HCT116 (cell line): ENCODE measurements around the gene GPNMB. TPM values are rescaled to one million over a fixed set of nuclear protein-coding genes. Genes with fewer than 3 reads are reported as not detected.

ENCODE experiments used
- ATAC-seq: fragments of 200-7000 bp; cut with Tn5 transposase; 2 replicates; pipeline ENCODE4 v1.9.1; 2020; ENCODE audit warnings: mild to moderate bottlenecking, moderate library complexity
- BruUV-seq: library from RNA; stranded (reverse); fragments of 400-500 nt; replicated peaks from 2 replicates; lab custom pipeline; 2021; lab: Mats Ljungman, UMichigan
- CTCF ChIA-PET: fragments of 300-600 bp; sonication (Branson Sonifier 250); formaldehyde crosslinking; loops from one replicate; lab custom pipeline; 2021; ENCODE audit warnings: antibody characterized with exemption; lab: Charles Lee
- POLR2A ChIA-PET: fragments of 300-600, 350-600 bp; sonication (Branson Sonifier 250); formaldehyde crosslinking; loops from one replicate; lab custom pipeline; 2021; ENCODE audit warnings: antibody characterized with exemption; lab: Charles Lee
- RAD21 ChIA-PET, 2 experiments: fragments of 300-600 bp; sonication (Branson Sonifier 250); formaldehyde crosslinking; loops; one replicate each; lab custom pipeline; 2023; ENCODE audit warnings: low total read pairs in 2 of 2; ENCODE audit not compliant: uncharacterized antibody in 2 of 2, unreplicated experiment in 2 of 2, low non-redundant PET in 1 of 2; lab: Charles Lee
- DNase-seq: peaks from one replicate; pipeline ENCODE4 v3.0.0-alpha.2; 2010; ENCODE audit warnings: low read depth, low spot score
- H2AFZ ChIP-seq: fragments of 200-600 bp; shearing (Covaris generic), sonication (generic); 2 replicates; pipeline ENCODE4 v1.6.1; 2017; ENCODE audit warnings: low read depth, mixed run types, mixed read lengths, antibody characterized with exemption, low read length; ENCODE audit not compliant: poor library complexity, severe bottlenecking
- H3K27ac ChIP-seq: 2 replicates; pipeline ENCODE4 v1.5.1; 2012; ENCODE audit warnings: low read depth, low read length
- H3K27me3 ChIP-seq: fragments of 200-600 bp; sonication (generic); 2 replicates; pipeline ENCODE4 v1.6.1; 2016; ENCODE audit warnings: mixed run types, low read length, mixed read lengths; ENCODE audit not compliant: insufficient read depth
- H3K36me3 ChIP-seq, 2 experiments: fragments of 200-500 bp in 1 of 2; fragments of 200-600 bp in 1 of 2; sonication (Bioruptor generic) in 1 of 2; sonication (generic) in 1 of 2; 2 replicates each; pipeline versions ENCODE4 v1.5.1 to v1.6.1; 2014 to 2016; ENCODE audit warnings: low read length in 2 of 2, inconsistent platforms in 1 of 2, mixed read lengths in 1 of 2, mixed run types in 1 of 2; ENCODE audit not compliant: insufficient read depth in 2 of 2, control insufficient read depth in 1 of 2
- H3K4me1 ChIP-seq, 2 experiments: fragments of 200-600 bp in 1 of 2; sonication (generic) in 1 of 2; 2 replicates each; pipeline versions ENCODE4 v1.5.1 to v1.6.1; 2012 to 2017; ENCODE audit warnings: low read length in 2 of 2, inconsistent platforms in 1 of 2, mild to moderate bottlenecking in 1 of 2, mixed read lengths in 1 of 2, mixed run types in 1 of 2, moderate library complexity in 1 of 2; ENCODE audit not compliant: insufficient read depth in 2 of 2, control insufficient read depth in 1 of 2
- H3K4me2 ChIP-seq: fragments of 200-600 bp; sonication (generic); 2 replicates; pipeline ENCODE4 v1.6.1; 2017; ENCODE audit warnings: mixed run types, low read length, mixed read lengths
- H3K4me3 ChIP-seq, 2 experiments: fragments of 200-600 bp in 1 of 2; sonication (generic) in 1 of 2; replicated peaks in 1 of 2; 2 replicates each; pipeline ENCODE4 v1.5.1; 2011 to 2016; ENCODE audit warnings: low read length in 2 of 2, control low read depth in 1 of 2, low read depth in 1 of 2, mild to moderate bottlenecking in 1 of 2, mixed read lengths in 1 of 2, mixed run types in 1 of 2
- H3K79me2 ChIP-seq: fragments of 200-600 bp; sonication (generic); 2 replicates; pipeline ENCODE4 v1.6.1; 2017; ENCODE audit warnings: mild to moderate bottlenecking, mixed run types, low read length, moderate library complexity, mixed read lengths; ENCODE audit not compliant: insufficient read depth
- H3K9ac ChIP-seq: fragments of 200-600 bp; sonication (generic); 2 replicates; pipeline ENCODE4 v1.6.1; 2016; ENCODE audit warnings: low read length, mixed read lengths
- H3K9me2 ChIP-seq: fragments of 200-600 bp; sonication (generic), shearing (Covaris generic); 2 replicates; pipeline ENCODE4 v1.6.1; 2017; ENCODE audit warnings: mixed run types, mild to moderate bottlenecking, moderate library complexity; ENCODE audit not compliant: insufficient read depth
- H3K9me3 ChIP-seq, 2 experiments: fragments of 200-500 bp in 1 of 2; fragments of 200-600 bp in 1 of 2; sonication (Bioruptor generic) in 1 of 2; sonication (generic) in 1 of 2; 2 replicates each; pipeline ENCODE4 v1.6.1; 2014 to 2017; ENCODE audit warnings: low read length in 2 of 2, mixed read lengths in 2 of 2, inconsistent platforms in 1 of 2, low read depth in 1 of 2, mild to moderate bottlenecking in 1 of 2, mixed run types in 1 of 2, moderate library complexity in 1 of 2; ENCODE audit not compliant: control insufficient read depth in 1 of 2, insufficient read depth in 1 of 2
- H4K20me1 ChIP-seq: fragments of 200-600 bp; sonication (generic), shearing (Covaris generic); 2 replicates; pipeline ENCODE4 v1.6.1; 2017; ENCODE audit warnings: mixed run types, mild to moderate bottlenecking, moderate library complexity; ENCODE audit not compliant: insufficient read depth
- CBX3 ChIP-seq: IDR thresholded peaks from 2 replicates; pipeline ENCODE4 v1.6.1; 2012; ENCODE audit warnings: low read depth
- CEBPB ChIP-seq: IDR thresholded peaks from 2 replicates; pipeline ENCODE4 v1.6.1; 2012; ENCODE audit warnings: low read depth
- EZH2 ChIP-seq: fragments of 200-600 bp; sonication (generic); IDR thresholded peaks from 2 replicates; pipeline ENCODE4 v1.6.1; 2017; ENCODE audit warnings: antibody characterized with exemption, mixed run types
- FOSL1 ChIP-seq: IDR thresholded peaks from 2 replicates; pipeline ENCODE4 v1.6.1; 2012; ENCODE audit warnings: low read depth
- RAD21 ChIP-seq: IDR thresholded peaks from 2 replicates; pipeline ENCODE4 v1.6.1; 2012; ENCODE audit warnings: low read depth, mild to moderate bottlenecking
- ZNF274 ChIP-seq: fragments of 200-500 bp; sonication (Bioruptor generic); IDR thresholded peaks from 2 replicates; pipeline ENCODE4 v1.6.1; 2014; ENCODE audit warnings: mild to moderate bottlenecking, low read depth, low read length, inconsistent platforms
- intact Hi-C: fragments of 100-400 bp; cut with micrococcal nuclease; formaldehyde crosslinking; loops from 2 replicates; pipeline ENCODE4 v1.10.0; 2022
- total RNA-seq: library from RNA; stranded (reverse); gene quantifications from one replicate; pipeline ENCODE4 v1.2.1, GENCODE V29; 2021; ENCODE audit not compliant: unreplicated experiment
- TF ChIP-seq, protein P1 (sequence below): IDR thresholded peaks from 2 replicates; pipeline ENCODE4 v1.6.1; 2012; ENCODE audit warnings: low read depth
- TF ChIP-seq, protein P2 (sequence below): IDR thresholded peaks from 2 replicates; pipeline ENCODE4 v1.6.1; 2011; ENCODE audit warnings: mild to moderate bottlenecking, low read length, moderate library complexity; ENCODE audit not compliant: insufficient replicate concordance; ENCODE audit errors: extremely low read depth

GPNMB gene
- total RNA-seq, 1 experiment from 2014 or later: 2.8 TPM

DNA sequence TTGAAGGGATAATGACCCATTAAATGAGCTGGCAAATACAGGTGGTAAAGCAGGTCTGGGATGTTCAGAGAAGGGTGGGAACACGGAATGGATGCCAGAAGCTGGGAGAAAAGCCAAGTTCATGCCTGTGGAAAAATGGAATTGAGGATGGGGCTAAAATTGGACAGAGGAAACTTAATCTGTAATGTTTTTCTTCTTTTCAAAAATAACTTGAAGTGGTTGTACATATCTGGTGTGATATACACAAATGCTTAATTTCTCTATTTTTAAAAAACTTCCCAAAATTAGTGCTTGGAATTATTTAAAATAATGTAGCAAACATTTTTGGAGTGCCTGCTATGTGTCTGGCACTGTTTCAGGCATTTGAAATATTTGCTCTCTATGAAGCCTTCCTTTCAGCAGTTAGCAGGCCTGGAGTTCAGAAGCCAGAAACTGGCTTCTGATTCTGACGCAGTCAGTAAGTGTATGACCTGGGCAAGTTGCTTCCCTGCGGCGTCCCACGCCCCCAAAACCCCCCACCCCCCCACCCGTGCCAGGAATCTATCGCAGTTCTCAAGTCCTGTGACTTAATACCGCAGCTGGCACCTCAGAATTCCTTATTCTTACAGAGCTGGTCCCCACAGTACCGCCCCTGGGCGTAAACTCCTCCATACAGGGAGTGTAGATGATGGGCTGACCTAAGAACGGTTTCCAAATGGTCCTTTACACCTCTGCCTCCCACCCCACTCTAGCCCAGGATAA, 51.7 kb downstream of the GPNMB start:
- Histone ChIP-seq H3K4me3 (peak overlapping the region; percentile 96 to 100), H3K27me3 (no peaks in the 10 kb centered on the region), H3K9me2 (no peaks in the 10 kb centered on the region), H2AFZ (peak overlapping the region; percentile 93), H3K27ac (peak overlapping the region; percentile 81), H3K9ac (peak overlapping the region; percentile 93), H3K79me2 (peaks cover 41% of the 10 kb centered on the region), H3K36me3 (peaks cover 7 to 8% of the 10 kb centered on the region in 2 experiments; a peak in 2 of 4 replicates), H3K4me1 (peaks cover 16 to 39% of the 10 kb centered on the region in 2 experiments; a peak in 3 of 4 replicates), H4K20me1 (no peaks in the 10 kb centered on the region), H3K4me2 (peak overlapping the region; percentile 100), H3K9me3 (no peaks in the 10 kb centered on the region)
- intact Hi-C loops: loop anchor here (5.0 kb wide), 1 partner anchor 191 kb away; the partner anchor contains the start of gene KLHL7
- RAD21 ChIA-PET: interaction anchor here in 1 of 2 experiments (0.9 kb wide), 1 partner anchor 246 kb away, joined by 5 read pairs; no protein-coding TSS in a partner anchor
- no TSS peak for BruUV-seq
- TF ChIP-seq EZH2 (no peak), FOSL1 (no peak), RAD21 (no peak), CBX3 (no peak), ZNF274 (no peak), CEBPB (no peak)
- TF ChIP-seq, protein P1, sequence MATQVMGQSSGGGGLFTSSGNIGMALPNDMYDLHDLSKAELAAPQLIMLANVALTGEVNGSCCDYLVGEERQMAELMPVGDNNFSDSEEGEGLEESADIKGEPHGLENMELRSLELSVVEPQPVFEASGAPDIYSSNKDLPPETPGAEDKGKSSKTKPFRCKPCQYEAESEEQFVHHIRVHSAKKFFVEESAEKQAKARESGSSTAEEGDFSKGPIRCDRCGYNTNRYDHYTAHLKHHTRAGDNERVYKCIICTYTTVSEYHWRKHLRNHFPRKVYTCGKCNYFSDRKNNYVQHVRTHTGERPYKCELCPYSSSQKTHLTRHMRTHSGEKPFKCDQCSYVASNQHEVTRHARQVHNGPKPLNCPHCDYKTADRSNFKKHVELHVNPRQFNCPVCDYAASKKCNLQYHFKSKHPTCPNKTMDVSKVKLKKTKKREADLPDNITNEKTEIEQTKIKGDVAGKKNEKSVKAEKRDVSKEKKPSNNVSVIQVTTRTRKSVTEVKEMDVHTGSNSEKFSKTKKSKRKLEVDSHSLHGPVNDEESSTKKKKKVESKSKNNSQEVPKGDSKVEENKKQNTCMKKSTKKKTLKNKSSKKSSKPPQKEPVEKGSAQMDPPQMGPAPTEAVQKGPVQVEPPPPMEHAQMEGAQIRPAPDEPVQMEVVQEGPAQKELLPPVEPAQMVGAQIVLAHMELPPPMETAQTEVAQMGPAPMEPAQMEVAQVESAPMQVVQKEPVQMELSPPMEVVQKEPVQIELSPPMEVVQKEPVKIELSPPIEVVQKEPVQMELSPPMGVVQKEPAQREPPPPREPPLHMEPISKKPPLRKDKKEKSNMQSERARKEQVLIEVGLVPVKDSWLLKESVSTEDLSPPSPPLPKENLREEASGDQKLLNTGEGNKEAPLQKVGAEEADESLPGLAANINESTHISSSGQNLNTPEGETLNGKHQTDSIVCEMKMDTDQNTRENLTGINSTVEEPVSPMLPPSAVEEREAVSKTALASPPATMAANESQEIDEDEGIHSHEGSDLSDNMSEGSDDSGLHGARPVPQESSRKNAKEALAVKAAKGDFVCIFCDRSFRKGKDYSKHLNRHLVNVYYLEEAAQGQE: no peak
- TF ChIP-seq, protein P2, sequence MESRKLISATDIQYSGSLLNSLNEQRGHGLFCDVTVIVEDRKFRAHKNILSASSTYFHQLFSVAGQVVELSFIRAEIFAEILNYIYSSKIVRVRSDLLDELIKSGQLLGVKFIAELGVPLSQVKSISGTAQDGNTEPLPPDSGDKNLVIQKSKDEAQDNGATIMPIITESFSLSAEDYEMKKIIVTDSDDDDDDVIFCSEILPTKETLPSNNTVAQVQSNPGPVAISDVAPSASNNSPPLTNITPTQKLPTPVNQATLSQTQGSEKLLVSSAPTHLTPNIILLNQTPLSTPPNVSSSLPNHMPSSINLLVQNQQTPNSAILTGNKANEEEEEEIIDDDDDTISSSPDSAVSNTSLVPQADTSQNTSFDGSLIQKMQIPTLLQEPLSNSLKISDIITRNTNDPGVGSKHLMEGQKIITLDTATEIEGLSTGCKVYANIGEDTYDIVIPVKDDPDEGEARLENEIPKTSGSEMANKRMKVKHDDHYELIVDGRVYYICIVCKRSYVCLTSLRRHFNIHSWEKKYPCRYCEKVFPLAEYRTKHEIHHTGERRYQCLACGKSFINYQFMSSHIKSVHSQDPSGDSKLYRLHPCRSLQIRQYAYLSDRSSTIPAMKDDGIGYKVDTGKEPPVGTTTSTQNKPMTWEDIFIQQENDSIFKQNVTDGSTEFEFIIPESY: no peak
- DNase-seq (no peak), ATAC-seq (peak; percentile 63)
- POLR2A ChIA-PET: interaction anchor here (1.0 to 1.7 kb wide), 7 partner anchors 11 to 233 kb away, joined by 3 to 4 read pairs (median 3); no protein-coding TSS in a partner anchor
- CTCF ChIA-PET: interaction anchor here (0.6 to 1.8 kb wide), 5 partner anchors 22 to 60 kb away, joined by 3 to 5 read pairs (median 4); no protein-coding TSS in a partner anchor
